Left forelimb (tissue), 1 donor: ENCODE measurements around the gene SNX32.
A peak's percentile ranks its signal among the peaks of the same experiment; 100 is the strongest.

Experiments
- DNase-seq: peaks from one replicate; pipeline ENCODE4 v3.0.0-alpha.2; 2018; ENCODE audit warnings: low spot score

Gene SNX32

GRCh38 chr11:65797711-65798110 is 36.1 kb upstream of the SNX32 start:
- no peak for DNase-seq

DNA sequence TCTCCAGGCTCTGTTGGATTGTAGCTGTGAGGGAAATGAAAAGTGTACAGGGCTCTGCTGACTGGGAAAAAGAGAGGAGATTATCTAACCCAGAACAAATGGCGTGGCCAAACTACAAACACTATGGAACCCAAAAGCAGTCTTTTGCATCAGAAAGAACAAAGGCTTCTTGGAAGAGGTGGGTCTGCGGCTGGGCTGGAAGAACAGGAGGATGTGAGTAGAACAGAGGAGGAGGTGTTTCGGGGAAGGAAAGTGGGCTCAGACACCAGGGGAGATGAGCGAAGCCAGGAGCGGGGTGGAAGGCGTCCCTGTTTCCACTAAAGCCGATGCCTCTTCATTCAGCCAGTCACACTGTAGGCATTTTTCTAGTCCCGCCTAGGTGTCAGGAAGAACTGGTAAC is 34.9 kb upstream of the SNX32 start:
- DNase-seq, result no peak

GRCh38 chr11:65801153-65801987 is 32.4 kb upstream of the SNX32 start:
- no peak for DNase-seq

DNA sequence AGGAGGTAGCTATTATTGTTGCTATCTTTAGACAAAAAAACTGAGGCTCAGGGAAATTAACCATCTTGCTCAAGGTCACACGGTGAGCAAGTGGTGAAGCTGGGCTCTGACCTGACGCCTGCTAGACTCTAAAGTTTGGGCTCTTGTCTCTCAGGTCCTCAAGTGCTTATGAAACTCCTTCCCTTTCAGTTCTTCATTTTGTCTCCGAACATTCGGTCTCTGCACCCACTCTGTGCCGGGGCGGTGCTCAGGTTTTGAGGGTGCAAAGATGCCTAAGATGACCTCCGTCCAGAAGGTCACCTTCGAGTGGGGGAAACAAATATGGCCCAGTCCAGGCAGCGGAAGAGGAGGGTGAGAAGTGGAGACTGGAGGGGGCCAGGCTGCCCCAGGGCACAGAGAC is 30.9 kb upstream of the SNX32 start:
- no peak for DNase-seq

DNA sequence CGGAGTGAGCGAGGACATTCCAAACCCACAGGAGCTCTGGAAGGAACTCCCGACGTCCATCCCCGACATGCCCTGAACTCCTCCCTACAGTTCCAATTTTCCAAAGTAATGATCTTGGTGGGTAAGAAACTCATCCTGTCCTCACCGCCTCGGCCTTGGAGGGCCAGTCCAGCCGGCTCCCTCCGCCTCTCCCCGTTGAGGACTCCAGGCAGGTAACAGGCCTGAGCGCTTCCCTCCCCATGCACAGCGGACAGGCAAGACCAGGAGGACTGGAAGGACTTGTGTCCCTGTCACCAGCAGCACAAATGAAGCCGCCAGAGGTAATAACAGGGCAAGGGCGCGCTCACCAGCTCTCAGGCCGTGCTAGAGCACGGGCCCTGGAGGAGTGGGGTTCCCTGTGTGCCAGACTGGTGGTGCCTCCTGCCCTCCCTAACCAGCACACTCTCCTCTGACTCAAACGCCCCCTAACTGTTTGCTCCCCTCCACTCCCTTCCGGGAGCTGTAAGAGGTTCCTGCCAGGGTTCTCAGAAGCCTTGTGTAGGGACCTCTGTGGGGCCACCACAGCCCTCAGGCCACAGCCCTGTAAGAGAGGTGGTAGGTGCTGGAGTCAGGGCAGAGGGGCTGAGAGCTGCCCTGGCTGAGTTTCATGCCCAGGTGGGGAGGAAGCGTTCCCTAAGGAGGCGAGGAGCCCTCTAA is 29.8 kb upstream of the SNX32 start:
- DNase-seq, result no peak

DNA sequence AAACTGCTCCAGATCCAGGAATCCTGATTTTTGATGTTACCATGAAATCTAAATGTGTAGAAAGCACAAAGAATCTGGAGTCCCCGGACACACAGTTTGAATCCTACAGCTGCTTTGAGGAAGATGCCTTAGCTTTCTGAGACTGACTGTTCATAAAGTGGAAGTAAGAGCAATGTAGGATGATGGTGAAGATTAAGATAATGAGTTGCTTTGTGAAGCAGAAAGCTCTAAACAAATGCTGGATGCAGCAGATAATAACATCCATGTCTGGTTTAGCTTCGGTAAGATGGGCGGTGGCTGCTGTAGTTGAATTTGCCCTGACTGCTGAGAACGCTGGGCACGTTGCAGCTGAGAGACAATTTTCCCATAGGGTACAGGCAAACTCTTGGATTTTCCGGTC is 26.8 kb upstream of the SNX32 start:
- no peak for DNase-seq

DNA sequence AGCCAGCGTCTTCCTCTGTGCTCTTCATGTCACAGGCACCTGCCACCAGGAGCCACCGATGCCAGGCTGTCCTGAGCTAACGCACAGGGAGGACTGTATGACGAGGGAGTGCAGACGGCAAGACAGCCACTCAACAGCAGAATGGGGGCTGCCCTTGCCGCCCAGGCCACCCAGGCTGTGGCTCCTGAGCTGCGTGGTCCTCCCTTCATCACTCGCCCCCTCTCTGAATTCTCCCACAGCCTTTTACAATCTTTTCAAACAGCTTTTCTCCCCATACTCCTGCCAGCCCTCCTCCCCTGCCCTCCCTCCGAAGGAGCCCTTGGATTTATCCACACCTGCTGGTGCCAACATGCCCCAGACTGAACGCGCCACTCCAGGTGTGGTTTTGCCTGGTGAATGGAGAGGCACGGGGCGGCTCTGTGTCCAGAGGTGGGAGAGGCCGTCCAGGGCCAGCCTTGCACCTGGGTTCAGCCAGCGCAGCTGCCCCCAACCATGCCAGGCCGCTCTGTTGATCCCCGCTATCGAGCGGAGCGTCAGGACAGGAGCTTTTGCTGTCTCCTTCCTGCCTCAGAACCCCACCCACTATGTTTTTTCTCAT is 24.9 kb upstream of the SNX32 start:
- DNase-seq, result no peak

- DNase-seq, result no peak
Observed at GRCh38 chr11:65809496-65809895, 24.3 kb upstream of the SNX32 start.

DNA sequence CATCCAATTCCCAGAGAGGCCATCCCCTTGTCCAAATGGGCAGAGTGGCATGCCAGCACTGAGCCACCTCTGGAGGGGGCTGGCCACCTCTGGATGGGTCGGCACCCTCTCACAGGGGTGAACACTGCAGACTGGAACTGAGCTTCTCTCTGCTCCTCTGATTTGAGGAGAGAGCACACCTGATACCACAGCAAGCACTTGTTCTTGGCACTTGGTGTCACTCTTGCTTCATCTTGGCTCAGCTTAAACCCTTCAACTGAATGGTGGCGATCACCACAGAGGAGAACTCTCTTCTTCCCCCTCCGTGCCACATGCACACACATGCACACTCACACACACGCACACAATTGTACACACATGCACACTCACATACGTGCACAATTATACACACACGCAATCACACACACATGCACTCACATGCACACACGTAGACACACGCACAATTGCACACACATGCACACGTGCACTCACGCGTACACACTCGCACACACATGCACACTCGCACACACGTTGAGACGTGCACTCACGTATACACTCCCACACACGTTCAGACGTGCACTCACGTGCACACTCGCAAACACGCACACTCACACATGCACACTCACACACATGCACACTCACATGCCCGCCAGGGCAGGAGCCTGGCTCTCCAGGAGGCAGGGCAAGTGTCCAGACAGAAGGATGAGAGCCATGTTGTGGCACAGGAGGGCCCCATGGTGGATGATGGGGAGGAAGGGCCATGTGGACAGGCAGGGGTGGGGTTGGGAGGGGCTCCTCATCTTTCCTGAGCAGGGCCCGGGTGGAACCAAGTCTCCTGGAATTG is 23.5 kb upstream of the SNX32 start:
- DNase-seq, result no peak

DNA sequence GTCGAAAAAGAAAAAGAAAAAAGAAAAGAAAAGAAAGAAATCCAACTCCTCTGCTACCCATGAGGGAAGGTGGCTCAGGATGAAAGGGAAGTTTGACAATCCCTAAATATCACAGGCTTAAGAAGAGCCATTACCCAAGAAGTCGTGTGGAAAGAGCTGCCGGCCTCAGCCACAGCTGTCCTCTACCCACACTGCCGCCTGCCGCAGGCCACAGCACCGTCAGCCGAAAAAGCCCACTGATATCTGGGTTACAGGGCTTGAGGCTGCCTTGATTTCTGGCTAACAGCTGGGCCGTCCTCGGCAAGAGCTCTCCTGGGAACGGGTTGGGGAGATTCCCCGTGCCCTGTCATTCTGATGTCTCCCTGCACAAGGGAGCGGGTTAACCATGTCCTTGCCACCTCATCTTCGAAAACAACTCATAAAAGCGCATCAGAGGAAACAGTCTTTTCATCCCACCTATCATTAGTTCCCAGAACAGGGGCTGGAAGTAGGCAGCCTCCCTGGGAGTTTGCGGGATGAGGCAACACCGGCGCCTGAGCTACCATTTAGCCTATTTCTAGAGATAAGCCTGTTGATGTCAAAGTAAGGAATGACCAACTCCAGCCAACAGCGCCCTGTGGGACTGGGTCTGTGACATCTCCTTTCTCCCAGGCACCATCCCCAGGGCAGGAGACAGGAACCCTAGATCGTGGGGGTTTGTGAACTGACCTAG is 21.8 kb upstream of the SNX32 start:
- no peak for DNase-seq

DNA sequence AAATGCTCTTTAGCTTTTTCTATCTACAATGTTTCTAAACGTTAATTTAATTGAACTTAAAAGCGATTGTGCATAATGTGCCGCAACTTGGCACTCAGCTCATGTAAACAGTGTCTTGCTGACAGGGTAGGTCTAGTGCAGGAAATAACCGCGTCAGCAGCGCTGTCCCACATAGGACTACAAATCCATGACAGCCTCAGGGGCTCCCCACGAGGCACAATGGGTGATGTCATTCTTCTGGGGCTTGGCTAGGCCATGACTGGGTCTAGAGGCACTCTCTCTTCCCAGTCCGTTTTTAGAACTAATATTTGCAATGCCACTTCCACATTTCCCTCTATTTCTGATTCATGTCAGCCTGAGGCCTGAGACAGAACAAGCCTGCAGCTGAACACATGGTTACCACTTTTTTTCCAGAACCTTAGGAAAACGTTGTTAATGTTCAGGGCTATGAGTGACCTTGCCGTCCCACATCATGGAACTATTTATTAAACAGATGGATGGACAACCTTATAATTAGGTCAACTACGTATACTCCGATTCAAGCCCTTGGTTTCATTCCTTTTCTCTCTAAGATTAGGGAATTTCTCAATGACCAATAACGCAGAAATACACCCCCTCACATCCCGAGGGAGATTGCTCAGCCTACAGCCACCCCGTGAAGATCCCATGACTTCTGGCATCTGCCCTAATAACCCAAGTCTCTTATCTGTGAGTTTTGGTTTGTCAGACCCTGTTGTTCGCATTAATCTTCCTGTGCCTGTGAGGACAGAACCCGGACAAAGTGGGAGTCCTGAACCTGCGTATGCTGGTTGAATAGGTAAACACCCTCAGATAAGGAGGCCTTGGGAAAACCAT is 19.4 kb upstream of the SNX32 start:
- DNase-seq, result no peak

GRCh38 chr11:65814986-65815565 is 18.7 kb upstream of the SNX32 start:
- no peak for DNase-seq

GRCh38 chr11:65816696-65817095 is 17.1 kb upstream of the SNX32 start:
- no peak for DNase-seq

DNA sequence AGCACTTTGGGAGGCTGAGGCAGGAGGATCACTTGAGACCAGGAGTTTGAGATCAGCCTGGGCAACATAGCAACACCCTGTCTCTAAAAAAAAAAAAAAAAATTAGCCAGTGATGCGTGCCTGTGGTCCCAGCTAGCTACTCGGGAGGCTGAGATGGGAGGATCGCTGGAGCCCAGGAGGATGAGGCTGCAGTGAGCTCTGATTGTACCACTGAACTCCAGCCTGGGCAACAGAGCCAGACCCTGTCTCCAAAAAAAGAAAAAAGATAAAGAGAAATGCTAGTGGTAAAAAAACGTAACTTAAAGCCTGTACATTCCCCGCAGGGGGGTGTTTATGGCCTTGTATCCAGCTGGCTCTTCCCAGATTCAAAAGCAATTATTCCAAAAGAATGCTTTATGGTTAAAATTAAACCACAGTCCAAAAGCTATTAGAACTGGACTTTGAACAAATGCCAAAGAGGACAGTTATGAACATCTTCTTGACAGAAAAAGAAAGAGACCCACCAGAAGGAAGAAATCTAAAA is 16.4 kb upstream of the SNX32 start:
- no peak for DNase-seq

GRCh38 chr11:65817835-65818680 is 15.7 kb upstream of the SNX32 start:
- DNase-seq, result peak; percentile 96

DNA sequence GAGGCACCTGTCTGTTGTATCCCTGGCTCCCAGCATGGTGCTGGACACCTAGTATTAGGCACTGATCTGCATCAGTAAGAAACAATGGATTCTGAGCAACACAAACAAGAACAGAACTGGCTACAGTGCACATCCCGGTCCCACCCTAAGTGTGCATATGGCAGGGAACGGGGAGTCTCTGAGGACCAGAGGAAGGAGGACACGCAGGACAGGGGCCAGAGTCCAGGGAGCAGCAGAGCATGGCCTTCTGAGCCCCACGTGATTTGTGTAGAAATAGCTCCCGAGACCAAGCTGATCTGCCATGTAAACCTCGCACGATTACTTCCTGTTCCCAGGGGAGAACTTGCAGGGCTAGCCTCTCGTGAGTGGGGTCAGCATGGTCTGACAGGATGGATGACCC is 12.7 kb upstream of the SNX32 start:
- DNase-seq, result no peak

GRCh38 chr11:65822776-65823528 is 10.8 kb upstream of the SNX32 start:
- DNase-seq, result no peak

GRCh38 chr11:65826984-65827735 is 6.6 kb upstream of the SNX32 start:
- DNase-seq, result no peak
